ENCODE data around the gene NOS1AP.
"Not testable (repeated sequence)": the region's sequence is repeated elsewhere in the genome, so short reads cannot be mapped to it uniquely, and the experiment has no call there.

Gene NOS1AP

GRCh38 chr1:162172311-162173102, 103.0 kb downstream of the NOS1AP start:
- no peak for DNase-seq

GRCh38 chr1:162173607-162174006, 104.1 kb downstream of the NOS1AP start:
- DNase-seq: not testable (repeated sequence)

GRCh38 chr1:162174027-162174426, 104.5 kb downstream of the NOS1AP start:
- DNase-seq: not testable (repeated sequence)

- DNase-seq: no peak
Measured at GRCh38 chr1:162175379-162176081, 106.0 kb downstream of the NOS1AP start.

- no peak for DNase-seq
Measured at GRCh38 chr1:162177126-162177525, 107.6 kb downstream of the NOS1AP start.

GRCh38 chr1:162178432-162178831, 108.9 kb downstream of the NOS1AP start:
- no peak for DNase-seq

- no peak for DNase-seq
Measured at GRCh38 chr1:162179121-162179520, 109.6 kb downstream of the NOS1AP start.

- DNase-seq: no peak
Measured at GRCh38 chr1:162180813-162181212, 111.3 kb downstream of the NOS1AP start.

- DNase-seq: no peak
Measured at GRCh38 chr1:162182090-162182489, 112.6 kb downstream of the NOS1AP start.

GRCh38 chr1:162185314-162186025, 116.0 kb downstream of the NOS1AP start:
- no peak for DNase-seq

- DNase-seq: no peak
Measured at GRCh38 chr1:162186026-162186374, 116.5 kb downstream of the NOS1AP start.

GRCh38 chr1:162186406-162186805, 116.9 kb downstream of the NOS1AP start:
- no peak for DNase-seq

- DNase-seq: no peak
Measured at GRCh38 chr1:162187687-162188276, 118.3 kb downstream of the NOS1AP start.

- DNase-seq: no peak
Measured at GRCh38 chr1:162189345-162189744, 119.9 kb downstream of the NOS1AP start.

- DNase-seq: no peak
Measured at GRCh38 chr1:162191396-162192305, 122.2 kb downstream of the NOS1AP start.

GRCh38 chr1:162192306-162192678, 122.8 kb downstream of the NOS1AP start:
- DNase-seq: no peak

GRCh38 chr1:162192763-162193162, 123.3 kb downstream of the NOS1AP start:
- DNase-seq: no peak

- no peak for DNase-seq
Measured at GRCh38 chr1:162193221-162193620, 123.7 kb downstream of the NOS1AP start.

GRCh38 chr1:162193815-162194214, 124.3 kb downstream of the NOS1AP start:
- no peak for DNase-seq

GRCh38 chr1:162195567-162195966, 126.1 kb downstream of the NOS1AP start:
- no peak for DNase-seq

- no peak for DNase-seq
Measured at GRCh38 chr1:162196387-162196786, 126.9 kb downstream of the NOS1AP start.

- no peak for DNase-seq
Measured at GRCh38 chr1:162197041-162197531, 127.6 kb downstream of the NOS1AP start.
